Measurements from ENCODE around the gene ZNF420. TPM values are rescaled to one million over a fixed set of nuclear protein-coding genes. Genes with fewer than 3 reads are reported as not detected.
"Not testable (repeated sequence)": the region's sequence is repeated elsewhere in the genome, so short reads cannot be mapped to it uniquely, and the experiment has no call there.

The ZNF420 gene
- 10 to 100 TPM in 1 of 2 donors, 1 to 10 TPM in 1; 8.5 to 14.2 TPM for total RNA-seq

DNA sequence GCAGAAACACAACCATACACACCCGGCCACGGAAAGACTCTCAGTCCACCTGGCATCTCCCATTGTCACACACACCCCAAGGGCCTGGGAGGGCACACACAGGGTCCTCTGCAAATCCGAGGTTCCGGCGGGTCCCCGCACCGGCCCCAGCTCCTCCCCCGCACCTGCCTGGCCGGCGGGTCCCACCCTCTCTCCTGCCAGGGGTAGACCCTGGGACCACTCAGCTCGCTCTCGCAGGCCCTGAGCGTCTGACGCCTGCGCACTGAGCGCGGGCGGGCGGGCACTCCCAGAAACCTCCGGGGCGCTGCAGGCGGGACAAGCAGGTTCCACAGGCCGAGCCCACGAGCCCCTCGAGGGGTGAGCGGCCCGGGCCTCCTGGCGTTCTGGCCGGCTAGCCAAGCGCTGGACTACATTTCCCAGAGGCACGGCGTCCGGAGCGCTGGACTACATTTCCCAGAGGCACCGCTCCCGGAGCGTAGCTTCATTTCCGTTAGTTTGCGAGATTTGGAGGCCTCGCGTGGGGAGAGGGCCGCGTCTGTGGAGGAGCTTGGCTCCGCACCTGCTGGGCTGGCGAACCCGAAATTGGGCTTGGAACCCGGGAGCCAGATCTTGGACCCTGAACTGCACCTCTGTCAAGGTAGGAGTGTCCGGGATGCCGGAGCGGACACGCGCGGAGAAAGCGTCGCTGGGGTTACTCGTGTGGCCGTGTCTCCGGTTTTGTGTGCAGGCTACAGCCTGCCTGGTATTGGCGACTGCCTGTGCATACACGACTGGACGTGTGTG, at the start of gene ZNF420:
Gene ZNF420 (plus strand): TSS at position 500 of the 783 bp plus-strand sequence. CDS start 10,686 bp downstream, outside the sequence.
- peak within 1 kb of the TSS; percentile 92 to 98 for H3K27ac Mint-ChIP-seq
- DNase-seq (ENCODE audit: low spot score in 2 of 2) (peak; percentile 82 to 86), ATAC-seq (peak; percentile 95 to 97)
- peaks cover 10 to 12% of the 10 kb centered on the region in 2 donors for H3K9me3 Mint-ChIP-seq
- H3K36me3 Mint-ChIP-seq: peaks cover 30 to 64% of the 10 kb centered on the region in 2 donors

GRCh38 chr19:37045140-37045539, 33.1 kb upstream of the ZNF420 start:
- Mint-ChIP-seq H3K9me3 (peaks cover 13 to 36% of the 10 kb centered on the region in 2 donors), H3K36me3 (peaks cover 7 to 23% of the 10 kb centered on the region in 2 donors), H3K27ac (no peak overlapping the region)
- ATAC-seq (no peak), DNase-seq (ENCODE audit: low spot score in 2 of 2) (no peak)

- Mint-ChIP-seq H3K36me3 (peaks cover 60 to 83% of the 10 kb centered on the region in 2 donors), H3K9me3 (peaks cover 43 to 51% of the 10 kb centered on the region in 2 donors)
- no peak for ATAC-seq
Measured at GRCh38 chr19:37055330-37055729, 22.9 kb upstream of the ZNF420 start.

GRCh38 chr19:37056776-37057175, 21.5 kb upstream of the ZNF420 start:
- no peak overlapping the region for H3K27ac Mint-ChIP-seq
- peaks cover 67 to 88% of the 10 kb centered on the region in 2 donors for H3K36me3 Mint-ChIP-seq
- peaks cover 51 to 57% of the 10 kb centered on the region in 2 donors for H3K9me3 Mint-ChIP-seq
- ATAC-seq (no peak), DNase-seq (ENCODE audit: low spot score in 2 of 2) (no peak)

More at GRCh38 chr19:37055330-37055729, 22.9 kb upstream of the ZNF420 start:
- no peak overlapping the region for H3K27ac Mint-ChIP-seq
- no peak for DNase-seq (ENCODE audit: low spot score in 2 of 2)

- peaks cover 66 to 69% of the 10 kb centered on the region in 2 donors for H3K36me3 Mint-ChIP-seq
- ATAC-seq (no peak), DNase-seq (ENCODE audit: low spot score in 2 of 2) (no peak)
- H3K9me3 Mint-ChIP-seq: peaks cover 47 to 63% of the 10 kb centered on the region in 2 donors
- H3K27ac Mint-ChIP-seq: no peak overlapping the region
Measured at GRCh38 chr19:37059142-37059541, 19.1 kb upstream of the ZNF420 start.

DNA sequence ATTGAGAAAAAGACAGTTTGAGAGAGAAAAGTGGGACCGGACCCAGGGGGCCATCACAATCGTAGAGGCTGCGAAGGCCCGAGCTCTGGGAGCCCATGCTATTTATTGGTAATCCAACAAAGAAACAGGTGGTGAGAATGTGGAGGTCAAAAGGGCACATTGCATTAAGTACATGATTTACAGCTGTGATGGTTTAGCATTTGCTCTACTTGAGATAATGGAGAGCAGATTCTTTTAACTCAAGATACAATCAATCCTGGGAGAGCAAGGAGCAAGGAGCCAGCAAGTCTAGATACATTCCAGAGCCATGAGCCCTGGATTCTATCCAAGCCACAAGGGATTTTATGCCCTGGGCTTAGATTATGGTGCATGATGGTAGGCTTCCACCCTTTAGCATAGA, 13.3 kb upstream of the ZNF420 start:
- Mint-ChIP-seq H3K9me3 (peaks cover 23 to 52% of the 10 kb centered on the region in 2 donors), H3K36me3 (peaks cover 39 to 59% of the 10 kb centered on the region in 2 donors)
- ATAC-seq: not testable (repeated sequence)

GRCh38 chr19:37074111-37074510, 4.1 kb upstream of the ZNF420 start:
- ATAC-seq: no peak
- H3K36me3 Mint-ChIP-seq: peaks cover 12 to 27% of the 10 kb centered on the region in 2 donors

More for the DNA sequence above, 13.3 kb upstream of the ZNF420 start:
- not testable (repeated sequence) for DNase-seq (ENCODE audit: low spot score in 2 of 2); H3K27ac Mint-ChIP-seq

GRCh38 chr19:37074819-37075362, 3.3 kb upstream of the ZNF420 start:
- peaks cover 13 to 33% of the 10 kb centered on the region in 2 donors for H3K36me3 Mint-ChIP-seq
- no peak for DNase-seq (ENCODE audit: low spot score in 2 of 2)

More at GRCh38 chr19:37074111-37074510, 4.1 kb upstream of the ZNF420 start:
- Mint-ChIP-seq H3K9me3 (peaks cover 0 to 7% of the 10 kb centered on the region in 2 donors), H3K27ac (no peak overlapping the region)
- DNase-seq (ENCODE audit: low spot score in 2 of 2): no peak

GRCh38 chr19:37076524-37076923, 1.7 kb upstream of the ZNF420 start:
- not testable (repeated sequence) for DNase-seq (ENCODE audit: low spot score in 2 of 2); H3K9me3 Mint-ChIP-seq; H3K27ac Mint-ChIP-seq; ATAC-seq
- peaks cover 18 to 48% of the 10 kb centered on the region in 2 donors for H3K36me3 Mint-ChIP-seq

More at GRCh38 chr19:37074819-37075362, 3.3 kb upstream of the ZNF420 start:
- Mint-ChIP-seq H3K9me3 (peaks cover 0 to 7% of the 10 kb centered on the region in 2 donors), H3K27ac (no peak overlapping the region)
- no peak for ATAC-seq

GRCh38 chr19:37077501-37077933, 716 bp upstream of the ZNF420 start:
- Mint-ChIP-seq H3K27ac (peak overlapping the region; percentile 92 to 98), H3K36me3 (peaks cover 28 to 58% of the 10 kb centered on the region in 2 donors), H3K9me3 (peaks cover 8 to 11% of the 10 kb centered on the region in 2 donors)
- ATAC-seq: no peak
- no peak for DNase-seq (ENCODE audit: low spot score in 2 of 2)

GRCh38 chr19:37078717-37079032, 442 bp downstream of the ZNF420 start:
- peaks cover 12 to 14% of the 10 kb centered on the region in 2 donors for H3K9me3 Mint-ChIP-seq
- peaks cover 30 to 69% of the 10 kb centered on the region in 2 donors for H3K36me3 Mint-ChIP-seq
- ATAC-seq: no peak
- peak overlapping the region; percentile 92 to 98 for H3K27ac Mint-ChIP-seq
- DNase-seq (ENCODE audit: low spot score in 2 of 2): no peak

DNA sequence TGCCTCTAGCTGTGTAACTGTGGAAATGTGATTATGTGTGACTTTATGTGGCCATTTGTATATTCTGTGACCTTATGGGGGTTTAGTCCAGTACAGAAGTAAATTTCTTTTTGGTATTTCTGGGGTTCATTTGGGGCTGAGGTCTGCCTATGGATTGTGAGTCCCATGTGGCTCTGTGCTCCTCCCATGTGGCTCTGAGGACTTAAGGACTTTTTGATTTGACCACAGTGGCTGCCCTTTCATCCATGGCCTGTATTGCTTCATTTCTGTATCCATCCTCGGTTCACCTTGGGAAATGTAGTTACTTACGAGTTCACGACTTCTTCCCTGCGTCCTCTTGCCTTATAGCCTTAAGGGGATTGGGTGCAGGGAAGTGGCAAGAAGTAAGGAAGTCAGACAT, 1.0 kb downstream of the ZNF420 start:
- H3K36me3 Mint-ChIP-seq: peaks cover 30 to 71% of the 10 kb centered on the region in 2 donors
- ATAC-seq (no peak), DNase-seq (ENCODE audit: low spot score in 2 of 2) (no peak)
- peaks cover 12 to 14% of the 10 kb centered on the region in 2 donors for H3K9me3 Mint-ChIP-seq
- H3K27ac Mint-ChIP-seq: peak overlapping the region; percentile 81 to 92

- no peak overlapping the region for H3K27ac Mint-ChIP-seq
- ATAC-seq: no peak
- peaks cover 19 to 34% of the 10 kb centered on the region in 2 donors for H3K9me3 Mint-ChIP-seq
- no peak for DNase-seq (ENCODE audit: low spot score in 2 of 2)
- peaks cover 57 to 90% of the 10 kb centered on the region in 2 donors for H3K36me3 Mint-ChIP-seq
Measured at GRCh38 chr19:37082307-37082706, 4.1 kb downstream of the ZNF420 start.

DNA sequence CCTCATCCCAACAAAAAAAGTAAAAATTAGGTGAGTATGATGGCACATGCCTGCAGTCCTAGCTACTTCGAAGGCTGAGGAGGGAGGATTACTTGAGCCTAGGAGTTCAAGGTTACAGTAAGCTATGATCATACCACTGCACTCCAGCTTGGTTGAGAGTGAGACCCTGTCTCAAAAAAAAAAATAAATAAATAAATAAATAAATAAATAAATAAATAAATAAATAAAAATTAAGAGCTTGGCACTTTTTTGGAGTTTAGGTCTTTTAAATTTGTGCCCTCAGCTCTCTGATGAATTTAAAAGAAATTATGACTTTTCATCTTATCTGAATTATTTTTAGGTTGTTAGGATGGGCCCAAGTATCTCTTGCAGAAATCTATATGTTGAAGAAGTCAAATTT, 8.9 kb downstream of the ZNF420 start:
- ATAC-seq (no peak), DNase-seq (ENCODE audit: low spot score in 2 of 2) (no peak)
- Mint-ChIP-seq H3K9me3 (peaks cover 22 to 43% of the 10 kb centered on the region in 2 donors), H3K27ac (no peak overlapping the region), H3K36me3 (peaks cover 68 to 87% of the 10 kb centered on the region in 2 donors)

- peaks cover 32 to 37% of the 10 kb centered on the region in 2 donors for H3K9me3 Mint-ChIP-seq
- DNase-seq (ENCODE audit: low spot score in 2 of 2): no peak
- ATAC-seq: no peak
- peaks cover 76 to 90% of the 10 kb centered on the region in 2 donors for H3K36me3 Mint-ChIP-seq
- no peak overlapping the region for H3K27ac Mint-ChIP-seq
Measured at GRCh38 chr19:37095859-37096258, 17.6 kb downstream of the ZNF420 start.

DNA sequence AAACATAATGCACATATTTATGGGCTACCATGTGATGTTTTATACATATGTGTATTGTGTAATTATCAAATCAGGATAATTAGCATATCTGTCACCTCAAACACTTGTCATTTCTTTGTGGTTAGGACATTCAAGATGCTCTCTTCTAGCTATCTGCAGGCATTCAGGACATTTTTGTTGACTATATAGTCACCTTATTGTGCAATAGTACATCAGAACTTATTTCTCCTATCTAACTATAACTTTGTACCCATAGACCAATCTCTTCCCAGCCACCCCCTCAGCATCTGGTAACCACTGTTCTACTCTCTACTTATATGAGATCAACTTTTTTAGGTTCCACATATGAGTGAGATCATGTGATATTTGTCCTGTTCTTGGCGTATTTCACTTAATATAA, 20.3 kb downstream of the ZNF420 start:
- peaks cover 41 to 50% of the 10 kb centered on the region in 2 donors for H3K9me3 Mint-ChIP-seq
- no peak overlapping the region for H3K27ac Mint-ChIP-seq
- DNase-seq (ENCODE audit: low spot score in 2 of 2) (no peak), ATAC-seq (no peak)
- H3K36me3 Mint-ChIP-seq: peaks cover 77 to 89% of the 10 kb centered on the region in 2 donors

DNA sequence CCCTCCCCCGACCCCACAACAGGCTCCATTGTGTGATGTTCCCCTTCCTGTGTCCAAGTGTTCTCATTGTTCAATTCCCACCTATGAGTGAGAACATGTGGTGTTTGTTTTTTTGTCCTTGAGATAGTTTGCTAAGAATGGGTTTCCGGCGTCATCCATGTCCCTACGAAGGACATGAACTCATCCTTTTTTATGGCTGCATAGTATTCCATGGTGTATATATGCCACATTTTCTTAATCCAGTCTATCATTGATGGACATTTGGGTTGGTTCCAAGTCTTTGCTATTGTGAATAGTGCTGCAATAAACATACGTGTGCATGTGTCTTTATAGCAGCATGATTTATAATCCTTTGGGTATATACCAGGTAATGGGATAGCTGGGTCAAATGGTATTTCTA, 25.9 kb downstream of the ZNF420 start:
- ATAC-seq; DNase-seq (ENCODE audit: low spot score in 2 of 2); H3K27ac Mint-ChIP-seq: not testable (repeated sequence)
- Mint-ChIP-seq H3K9me3 (peaks cover 40 to 52% of the 10 kb centered on the region in 2 donors), H3K36me3 (peaks cover 96 to 97% of the 10 kb centered on the region in 2 donors)

Data from activated naive CD4-positive, alpha-beta T cell treated with anti-CD3 and anti-CD28 coated beads, Interleukin-2, amount 50 U/mL, for 72 hours (primary cell).